Mucosa of descending colon (tissue), 3 donors: ENCODE data around the gene CEP128. TPM values are rescaled to one million over a fixed set of nuclear protein-coding genes. Genes with fewer than 3 reads are reported as not detected.

ENCODE experiments used
- ATAC-seq: fragments of 200-7000 bp; cut with Tn5 transposase; one replicate; pipeline ENCODE4 v1.9.1; 2020; ENCODE audit warnings: mild to moderate bottlenecking, moderate library complexity
- DNase-seq, 3 donors: peaks; one replicate each; pipeline ENCODE4 v3.0.0-alpha.2; 2020
- H3K36me3 ChIP-seq: fragments of 200-600 bp; one replicate; pipeline ENCODE4 v1.8.0; 2021; ENCODE audit warnings: low read depth, mild to moderate bottlenecking
- H3K4me1 ChIP-seq: fragments of 200-600 bp; one replicate; pipeline ENCODE4 v1.8.0; 2021; ENCODE audit warnings: low read depth, mild to moderate bottlenecking
- H3K4me3 ChIP-seq: fragments of 200-600 bp; one replicate; pipeline ENCODE4 v1.8.0; 2021; ENCODE audit warnings: mild to moderate bottlenecking
- H3K9me3 ChIP-seq: fragments of 200-600 bp; one replicate; pipeline ENCODE4 v1.8.0; 2021; ENCODE audit warnings: mild to moderate bottlenecking
- intact Hi-C, 2 donors: fragments of 100-400 bp; cut with DNase I in 1 of 2; cut with micrococcal nuclease in 1 of 2; formaldehyde crosslinking; loops; one replicate each; pipeline versions ENCODE4 v1.11.0 to v1.11.1; 2022; cut with DNase I, micrococcal nuclease
- total RNA-seq, 3 donors: library from RNA; stranded (reverse); fragmentation: NEBNext Ultra II Directional in 2 of 3; extraction: Animal tissue kit (Norgen Biotek cat#: 25700) in 2 of 3; gene quantifications; one replicate each; pipeline versions ENCODE4 v1.2.1 to v1.2.4, GENCODE V29; 2021 to 2023
- TF ChIP-seq, protein P1 (sequence below): fragments of 200-600 bp; IDR thresholded peaks from one replicate; pipeline ENCODE4 v1.8.0; 2022; ENCODE audit warnings: antibody characterized with exemption, mild to moderate bottlenecking
- donor health status: DM: no; HTN: no; CAD: no; lungs with moderate emphysema.
- donor health status: DM: no; HTN: no; CAD: no.
- donor health status: DM: no; HTN: yes; CAD: no.

The CEP128 gene
- total RNA-seq, 3 donors from 2014 or later = 5.0 to 10.0 (median 9.3) TPM

DNA sequence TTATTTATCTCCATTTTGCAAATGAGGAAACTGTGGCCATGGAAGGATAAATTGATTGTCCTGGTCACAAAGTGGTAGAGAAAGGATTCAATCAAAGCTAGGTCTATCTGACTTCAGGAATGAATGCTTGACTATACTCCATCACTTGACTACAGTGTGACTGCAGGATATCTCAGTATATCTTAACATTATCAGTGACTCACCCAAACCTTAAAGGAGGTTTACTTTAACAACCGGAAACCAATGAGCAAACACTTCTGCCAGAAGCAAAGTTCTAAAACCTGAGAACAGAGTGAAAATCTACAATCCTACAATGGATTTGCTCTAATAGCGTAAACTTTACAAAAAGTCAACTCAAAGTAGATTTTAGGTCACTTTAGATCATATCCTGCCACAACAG, 277.0 kb downstream of the CEP128 start:
- H3K9me3 ChIP-seq = no peaks in the 10 kb centered on the region
- no peak overlapping the region for H3K4me3 ChIP-seq
- H3K36me3 ChIP-seq = no peaks in the 10 kb centered on the region
- TF ChIP-seq, protein P1, sequence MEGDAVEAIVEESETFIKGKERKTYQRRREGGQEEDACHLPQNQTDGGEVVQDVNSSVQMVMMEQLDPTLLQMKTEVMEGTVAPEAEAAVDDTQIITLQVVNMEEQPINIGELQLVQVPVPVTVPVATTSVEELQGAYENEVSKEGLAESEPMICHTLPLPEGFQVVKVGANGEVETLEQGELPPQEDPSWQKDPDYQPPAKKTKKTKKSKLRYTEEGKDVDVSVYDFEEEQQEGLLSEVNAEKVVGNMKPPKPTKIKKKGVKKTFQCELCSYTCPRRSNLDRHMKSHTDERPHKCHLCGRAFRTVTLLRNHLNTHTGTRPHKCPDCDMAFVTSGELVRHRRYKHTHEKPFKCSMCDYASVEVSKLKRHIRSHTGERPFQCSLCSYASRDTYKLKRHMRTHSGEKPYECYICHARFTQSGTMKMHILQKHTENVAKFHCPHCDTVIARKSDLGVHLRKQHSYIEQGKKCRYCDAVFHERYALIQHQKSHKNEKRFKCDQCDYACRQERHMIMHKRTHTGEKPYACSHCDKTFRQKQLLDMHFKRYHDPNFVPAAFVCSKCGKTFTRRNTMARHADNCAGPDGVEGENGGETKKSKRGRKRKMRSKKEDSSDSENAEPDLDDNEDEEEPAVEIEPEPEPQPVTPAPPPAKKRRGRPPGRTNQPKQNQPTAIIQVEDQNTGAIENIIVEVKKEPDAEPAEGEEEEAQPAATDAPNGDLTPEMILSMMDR = no peak
- no peaks in the 10 kb centered on the region for H3K4me1 ChIP-seq
- ATAC-seq (no peak), DNase-seq (no peak)
- intact Hi-C loops = no loop called here

DNA sequence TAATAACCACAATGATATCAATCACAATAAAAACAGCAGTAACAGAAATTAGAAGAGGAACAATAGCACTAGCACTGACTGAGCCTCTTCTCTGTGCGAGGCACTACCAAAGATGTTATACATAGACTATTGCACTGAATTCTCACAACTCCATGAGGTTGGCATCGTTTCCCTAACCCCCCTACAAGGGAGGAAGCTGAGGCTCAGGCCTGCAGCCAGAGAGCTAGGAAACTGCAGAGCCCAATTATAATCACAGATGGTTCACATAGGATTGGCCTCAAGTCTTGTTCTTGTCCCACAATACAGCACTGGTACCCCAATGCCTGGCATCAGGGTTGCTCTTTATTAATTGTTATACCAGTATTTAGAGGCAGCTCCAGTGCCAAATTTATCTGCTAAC, 278.0 kb downstream of the CEP128 start:
- Histone ChIP-seq H3K36me3 (no peaks in the 10 kb centered on the region), H3K4me3 (no peak overlapping the region), H3K9me3 (no peaks in the 10 kb centered on the region), H3K4me1 (no peaks in the 10 kb centered on the region)
- no peak for DNase-seq
- TF ChIP-seq, protein P1 = no peak
- intact Hi-C loops = no loop called here
- no peak for ATAC-seq

DNA sequence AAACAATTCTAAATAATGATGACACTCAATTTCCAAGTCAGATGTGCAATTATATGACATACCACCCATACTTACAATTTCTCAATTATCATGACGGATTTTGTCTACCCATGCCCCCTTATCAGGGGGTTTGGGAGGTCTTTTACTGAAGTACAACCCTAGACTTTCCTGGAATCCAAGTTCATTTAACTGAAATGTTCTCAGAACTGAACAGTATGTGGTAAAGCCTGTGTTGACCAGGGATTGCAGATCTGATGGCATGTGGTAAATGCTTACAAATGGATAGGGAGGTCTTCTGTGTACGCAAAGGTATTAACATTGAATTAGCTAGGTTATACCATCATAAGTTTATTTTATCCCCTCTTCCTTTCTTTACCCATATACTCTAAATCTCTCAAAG, 281.8 kb downstream of the CEP128 start:
- DNase-seq (no peak), ATAC-seq (no peak)
- Histone ChIP-seq H3K36me3 (no peaks in the 10 kb centered on the region), H3K4me3 (no peak overlapping the region), H3K4me1 (no peaks in the 10 kb centered on the region), H3K9me3 (no peaks in the 10 kb centered on the region)
- TF ChIP-seq, protein P1 = no peak
- intact Hi-C loops = no loop called here

DNA sequence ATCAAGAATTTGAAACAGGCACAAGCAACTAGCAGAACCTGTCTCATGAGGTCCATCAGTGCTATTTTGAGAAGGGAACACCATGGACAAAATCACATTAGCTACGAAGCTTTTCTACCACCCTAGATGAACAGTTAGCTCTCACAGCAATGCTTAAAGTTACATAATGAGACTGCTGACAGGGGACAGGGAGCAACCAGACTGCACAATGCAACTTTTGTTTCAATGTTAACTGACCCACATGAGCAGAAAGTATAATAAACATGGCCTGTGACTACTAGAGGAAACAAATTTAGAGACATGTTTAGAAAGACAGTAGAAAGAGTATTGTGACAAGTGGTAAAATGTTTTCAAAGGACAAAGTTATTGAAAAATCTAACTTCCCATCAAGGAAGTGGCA, 282.8 kb downstream of the CEP128 start:
- TF ChIP-seq, protein P1 = no peak
- intact Hi-C loops = no loop called here
- Histone ChIP-seq H3K9me3 (no peaks in the 10 kb centered on the region), H3K4me3 (no peak overlapping the region), H3K4me1 (no peaks in the 10 kb centered on the region), H3K36me3 (no peaks in the 10 kb centered on the region)
- no peak for DNase-seq
- ATAC-seq = no peak

DNA sequence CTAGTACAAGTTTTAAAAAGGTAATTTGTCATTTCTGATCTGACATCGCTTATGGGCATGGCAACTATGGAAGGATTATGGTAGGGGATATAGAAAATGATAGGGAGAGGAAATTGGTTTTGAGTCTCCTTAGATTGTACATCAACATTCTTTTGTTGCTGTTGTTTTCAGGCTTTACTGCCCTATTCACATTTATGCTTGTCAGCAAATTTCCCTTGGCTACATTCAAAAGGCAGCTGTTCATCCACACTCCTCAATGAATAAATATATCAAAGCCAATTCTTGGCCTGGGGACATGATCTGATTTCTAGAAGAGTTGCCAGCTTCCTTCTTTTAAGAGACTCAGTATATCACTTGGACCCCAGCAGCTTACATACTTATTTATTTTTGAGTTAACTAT, 283.4 kb downstream of the CEP128 start:
- TF ChIP-seq, protein P1 = no peak
- H3K36me3 ChIP-seq = no peaks in the 10 kb centered on the region
- DNase-seq = no peak
- H3K4me1 ChIP-seq = no peaks in the 10 kb centered on the region
- no peaks in the 10 kb centered on the region for H3K9me3 ChIP-seq
- H3K4me3 ChIP-seq = no peak overlapping the region
- no peak for ATAC-seq
- intact Hi-C loops = no loop called here

DNA sequence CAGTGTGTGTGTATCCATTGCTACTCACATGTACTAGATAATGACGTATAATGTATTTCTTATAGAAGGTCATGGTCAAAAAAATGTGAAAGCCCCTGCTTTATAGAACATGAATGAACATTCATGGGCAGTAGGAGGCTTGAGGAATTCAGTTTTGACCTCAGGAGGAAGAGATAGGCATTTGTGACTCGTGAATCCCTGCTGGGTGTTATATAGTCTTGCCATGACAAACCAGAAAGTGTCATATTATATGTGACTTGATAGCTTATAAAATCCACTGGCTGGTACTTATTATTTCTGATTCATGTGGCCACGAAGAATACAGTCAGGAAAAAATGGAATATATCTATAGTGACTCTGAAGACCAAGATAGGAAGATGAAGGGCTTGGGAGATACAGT, 287.6 kb downstream of the CEP128 start:
- DNase-seq (no peak), ATAC-seq (no peak)
- TF ChIP-seq, protein P1 = no peak
- no peak overlapping the region for H3K4me3 ChIP-seq
- no peaks in the 10 kb centered on the region for H3K36me3 ChIP-seq
- intact Hi-C loops = no loop called here
- no peaks in the 10 kb centered on the region for H3K4me1 ChIP-seq
- H3K9me3 ChIP-seq = no peaks in the 10 kb centered on the region
